ENCODE data around the gene FCGBP. TPM values are rescaled to one million over a fixed set of nuclear protein-coding genes. Genes with fewer than 3 reads are reported as not detected.

The FCGBP gene
- total RNA-seq, 1 donor from 2014 or later, result 21.0 TPM

DNA sequence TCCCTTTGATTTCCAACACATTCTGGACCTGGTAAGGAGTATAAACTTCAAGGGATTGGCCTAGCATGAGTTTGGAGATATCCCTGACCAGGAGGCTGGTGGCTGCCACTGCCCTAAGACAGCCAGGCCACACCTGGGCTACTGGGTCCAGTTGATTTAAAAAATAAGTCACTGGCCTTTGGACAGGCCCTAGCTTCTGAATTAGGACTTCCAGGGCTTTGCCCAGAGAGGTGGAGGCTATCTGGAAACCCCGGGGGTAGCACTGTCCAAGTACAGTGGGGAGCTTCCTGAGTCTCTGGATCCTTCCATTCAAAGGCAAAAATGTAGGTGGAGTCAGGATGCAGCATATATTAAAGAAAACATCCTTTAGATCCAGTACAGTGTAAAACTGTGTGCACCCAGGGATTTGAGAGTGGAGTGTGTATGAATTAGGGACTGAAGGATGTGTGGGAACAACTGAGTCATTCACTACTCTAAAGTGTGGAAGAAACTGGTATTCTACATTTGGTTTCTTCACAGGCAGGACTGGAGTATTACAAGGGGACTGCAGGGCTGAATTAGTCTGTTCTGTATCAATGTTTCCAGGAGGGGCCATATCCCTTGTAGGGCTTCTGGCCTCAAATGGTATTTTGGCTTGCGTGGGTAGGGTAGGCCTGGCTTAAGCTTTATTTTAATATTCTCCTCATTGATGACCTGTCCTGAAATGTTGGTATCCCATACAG, 14.8 kb upstream of the FCGBP start:
- intact Hi-C loops (cut with micrococcal nuclease), result no loop called here

GRCh38 chr19:39946532-39946931, 12.1 kb upstream of the FCGBP start:
- intact Hi-C loops (cut with micrococcal nuclease), result no loop called here

DNA sequence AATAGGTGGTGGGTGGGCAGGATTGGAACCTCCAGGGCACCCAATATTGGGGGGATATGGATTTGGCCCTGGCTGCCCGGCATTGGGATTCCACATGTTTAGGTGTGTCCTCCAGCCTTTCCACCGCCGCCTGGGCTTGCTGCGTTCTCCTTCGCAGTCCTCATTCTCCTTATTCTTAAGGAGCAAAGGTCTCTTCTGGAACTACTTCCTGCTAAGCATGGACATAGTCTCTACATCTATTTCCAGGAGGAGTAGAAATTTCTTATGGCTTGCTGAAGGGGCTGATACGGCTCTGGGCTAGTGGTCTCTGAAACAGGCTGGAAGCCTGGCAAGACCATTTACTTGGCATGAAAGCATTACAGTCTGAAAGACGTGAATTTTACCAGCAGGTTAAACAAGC, 9.2 kb upstream of the FCGBP start:
- intact Hi-C loops (cut with micrococcal nuclease), result no loop called here

DNA sequence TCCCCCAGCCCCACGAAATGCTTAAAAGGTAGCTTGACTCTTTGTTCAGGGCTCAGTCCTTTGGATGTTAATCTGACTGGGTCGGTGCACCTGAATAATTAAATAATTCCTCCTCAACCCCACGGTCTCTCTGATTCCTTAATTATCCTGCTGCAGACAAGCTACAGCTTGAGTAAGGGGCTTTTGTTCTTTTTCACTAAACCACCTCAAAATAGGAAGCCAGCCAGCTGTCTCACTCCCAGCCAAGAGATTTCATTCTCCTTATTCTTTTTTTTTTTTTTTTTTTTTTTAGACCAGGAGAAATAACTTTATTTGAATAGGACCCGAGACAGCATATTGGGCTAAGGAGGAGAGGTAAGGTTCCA, 7.9 kb upstream of the FCGBP start:
- intact Hi-C loops (cut with micrococcal nuclease), result no loop called here

GRCh38 chr19:39941615-39942365, 7.4 kb upstream of the FCGBP start:
- intact Hi-C loops (cut with micrococcal nuclease), result loop anchor here (1.0 kb wide), 1 partner anchor 56 kb away; the partner anchor contains the start of gene ZNF546

GRCh38 chr19:39941151-39941550, 6.7 kb upstream of the FCGBP start:
- intact Hi-C loops (cut with micrococcal nuclease), result loop anchor here (1.0 kb wide), 1 partner anchor 56 kb away; the partner anchor contains the start of gene ZNF546

GRCh38 chr19:39940221-39940833, 5.9 kb upstream of the FCGBP start:
- intact Hi-C loops (cut with micrococcal nuclease), result no loop called here

DNA sequence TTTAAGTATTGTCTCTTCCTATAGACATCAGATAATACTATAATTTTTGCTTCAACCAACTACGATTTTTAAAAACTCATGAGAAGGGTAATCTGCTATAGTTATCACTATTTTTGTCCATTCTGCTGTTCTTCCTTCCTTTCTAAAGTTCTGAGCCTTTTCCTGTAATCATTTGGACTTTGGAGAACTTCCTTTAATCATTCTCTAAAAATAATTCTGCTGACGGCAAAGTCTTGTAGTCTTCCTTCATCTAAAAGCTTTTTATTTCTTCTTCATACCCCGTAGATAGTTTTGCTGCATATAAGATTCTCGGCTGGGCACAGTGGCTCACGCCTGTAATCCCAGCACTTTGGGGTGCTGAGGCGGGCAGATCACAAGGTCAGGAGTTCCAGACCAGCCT, 5.1 kb upstream of the FCGBP start:
- intact Hi-C loops (cut with micrococcal nuclease), result no loop called here

GRCh38 chr19:39937787-39938186, 3.4 kb upstream of the FCGBP start:
- intact Hi-C loops (cut with micrococcal nuclease), result loop anchor here (1.0 to 2.0 kb wide), 2 partner anchors 15 to 34 kb away; partner anchors contain the start of gene PSMC4

DNA sequence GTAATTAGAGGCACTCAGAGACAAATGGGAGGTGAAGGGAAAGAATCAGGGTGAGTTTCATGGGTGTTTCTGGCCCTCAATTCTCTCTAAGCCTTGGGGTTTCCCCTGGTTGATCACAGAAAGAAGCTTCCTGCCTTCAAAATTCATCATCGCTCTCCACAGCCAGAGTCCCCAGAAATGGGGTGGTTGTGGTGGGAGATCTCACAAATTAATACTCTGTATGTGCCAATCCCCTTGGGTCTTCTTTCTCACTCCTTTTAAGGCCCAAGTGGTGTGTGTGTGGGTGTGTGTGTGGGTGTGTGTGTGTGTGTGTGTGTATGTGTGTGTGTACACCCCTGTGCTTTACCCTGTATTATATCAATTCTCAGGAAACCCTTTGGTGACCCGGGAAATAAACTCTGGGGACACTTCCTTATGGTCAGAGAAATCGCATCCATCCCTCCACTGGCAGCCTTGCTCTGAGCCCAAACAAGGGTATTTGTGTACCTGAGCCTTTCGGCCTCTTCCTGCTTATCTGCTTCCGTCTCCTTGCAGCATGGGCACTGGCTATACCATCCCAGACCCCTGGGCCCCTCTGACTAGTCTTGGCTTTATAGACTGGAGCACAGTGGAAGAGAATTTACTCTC, 2.8 kb upstream of the FCGBP start:
- intact Hi-C loops (cut with micrococcal nuclease), result loop anchor here (1.0 to 2.0 kb wide), 2 partner anchors 16 to 34 kb away; partner anchors contain the start of gene PSMC4

DNA sequence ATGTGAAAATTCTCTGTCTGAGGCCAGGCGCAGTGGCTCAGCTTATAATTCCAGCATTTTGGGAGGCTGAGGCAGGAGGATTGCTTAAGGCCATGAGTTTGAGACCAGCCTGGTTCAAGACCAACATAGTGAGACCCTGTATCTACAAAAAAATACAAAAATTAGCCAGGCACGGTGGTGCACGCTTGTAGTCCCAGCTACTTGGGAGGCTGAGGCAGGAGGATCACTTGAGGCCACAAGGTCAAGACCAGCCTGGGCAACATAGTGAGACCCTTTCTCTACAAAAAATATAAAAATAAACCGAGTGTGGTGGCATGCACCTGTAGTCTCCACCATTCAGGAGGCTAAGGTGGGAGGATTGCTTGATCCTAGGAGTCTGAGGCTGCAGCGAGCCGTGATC, 2.2 kb upstream of the FCGBP start:
- intact Hi-C loops (cut with micrococcal nuclease), result loop anchor here (1.0 to 2.0 kb wide), 2 partner anchors 16 to 35 kb away; partner anchors contain the start of gene PSMC4

GRCh38 chr19:39936020-39936419, 1.6 kb upstream of the FCGBP start:
- intact Hi-C loops (cut with micrococcal nuclease), result loop anchor here (2.0 kb wide), 1 partner anchor 17 kb away; no protein-coding TSS in a partner anchor

GRCh38 chr19:39935364-39935661, 879 bp upstream of the FCGBP start:
- intact Hi-C loops (cut with micrococcal nuclease), result no loop called here

DNA sequence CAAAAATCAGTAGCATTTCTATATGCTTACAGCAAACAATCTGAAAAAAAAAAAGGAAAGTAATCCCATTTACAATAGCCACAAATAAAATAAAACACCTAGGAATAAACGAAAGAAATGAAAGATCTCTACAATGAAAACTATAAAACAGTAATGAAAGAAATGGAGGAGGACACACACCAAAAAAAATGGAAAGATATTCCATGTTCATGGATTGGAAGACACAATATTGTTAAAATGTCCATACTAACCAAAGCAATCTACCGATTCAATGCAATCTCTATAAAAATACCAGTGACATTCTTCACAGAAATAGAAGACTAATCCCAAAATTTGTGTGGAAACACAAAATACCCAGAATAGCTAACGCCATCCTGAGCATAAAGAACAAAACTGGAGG, 4.7 kb downstream of the FCGBP start:
- intact Hi-C loops (cut with micrococcal nuclease), result no loop called here

DNA sequence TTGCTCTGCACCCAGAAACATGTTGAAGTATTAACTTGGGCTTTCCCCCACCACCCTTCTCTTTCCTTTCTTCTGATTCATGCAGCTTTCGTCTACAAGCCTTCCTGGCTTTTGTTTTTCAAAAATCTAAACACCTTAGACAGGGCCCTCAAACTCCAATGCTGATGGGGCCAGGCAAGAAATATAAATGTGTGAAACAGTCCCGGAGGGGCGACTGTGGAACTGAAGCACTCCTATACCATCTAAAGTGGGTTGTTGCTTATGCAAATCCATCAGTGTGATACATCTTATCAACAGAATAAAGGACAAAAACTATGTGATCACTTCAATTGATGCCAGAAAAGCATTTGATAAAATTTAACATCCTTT, 6.1 kb downstream of the FCGBP start:
- intact Hi-C loops (cut with micrococcal nuclease), result no loop called here

GRCh38 chr19:39927524-39928356, 6.7 kb downstream of the FCGBP start:
- intact Hi-C loops (cut with micrococcal nuclease), result no loop called here

DNA sequence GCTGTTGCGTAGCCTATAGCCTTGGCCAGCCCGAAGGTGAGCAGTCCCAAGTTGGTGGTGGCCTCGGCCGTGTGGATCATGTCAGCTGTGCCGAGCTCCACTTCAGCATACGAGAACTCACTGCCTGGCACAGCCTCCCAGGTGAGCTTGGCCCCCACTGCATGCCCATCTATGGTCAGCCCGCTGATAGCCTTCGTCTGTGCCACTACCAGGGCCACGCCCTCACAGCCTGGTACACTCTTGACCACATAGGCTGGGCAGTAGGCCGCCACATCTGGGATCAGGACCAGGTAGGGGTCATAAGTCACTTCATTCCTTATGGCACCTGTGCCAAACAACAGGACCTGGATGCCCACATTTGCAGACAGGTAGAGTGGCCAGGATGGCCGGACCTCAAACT, 7.4 kb downstream of the FCGBP start:
- intact Hi-C loops (cut with micrococcal nuclease), result no loop called here

- intact Hi-C loops (cut with micrococcal nuclease), result no loop called here
These were observed 8.2 kb downstream of the FCGBP start for GRCh38 chr19:39926170-39926760.

DNA sequence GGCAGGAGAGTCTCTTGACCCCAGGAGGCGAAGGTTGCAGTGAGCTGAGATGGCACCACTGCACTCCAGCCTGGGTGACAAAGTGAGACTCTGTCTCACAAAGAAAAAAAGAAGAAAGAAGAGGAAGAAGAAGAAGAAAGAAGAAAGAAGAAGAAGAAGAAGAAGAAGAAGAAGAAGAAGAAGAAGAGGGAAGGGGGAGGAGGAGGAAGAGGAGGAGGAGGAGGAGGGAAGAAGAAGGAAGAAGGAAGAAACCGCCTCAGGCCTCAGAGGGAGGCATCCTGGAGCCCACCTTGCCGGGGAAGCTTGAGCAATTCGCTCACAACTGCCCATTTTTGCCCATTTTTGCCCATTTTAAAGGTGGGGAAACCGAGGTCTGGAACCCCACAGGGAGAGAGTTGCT, 9.5 kb downstream of the FCGBP start:
- intact Hi-C loops (cut with micrococcal nuclease), result no loop called here

- intact Hi-C loops (cut with micrococcal nuclease), result no loop called here
These were observed 10.0 kb downstream of the FCGBP start for GRCh38 chr19:39924389-39924788.

GRCh38 chr19:39923862-39924261, 10.6 kb downstream of the FCGBP start:
- intact Hi-C loops (cut with micrococcal nuclease), result no loop called here
